Measurements from ENCODE around the gene RAD23B.

The RAD23B gene

DNA sequence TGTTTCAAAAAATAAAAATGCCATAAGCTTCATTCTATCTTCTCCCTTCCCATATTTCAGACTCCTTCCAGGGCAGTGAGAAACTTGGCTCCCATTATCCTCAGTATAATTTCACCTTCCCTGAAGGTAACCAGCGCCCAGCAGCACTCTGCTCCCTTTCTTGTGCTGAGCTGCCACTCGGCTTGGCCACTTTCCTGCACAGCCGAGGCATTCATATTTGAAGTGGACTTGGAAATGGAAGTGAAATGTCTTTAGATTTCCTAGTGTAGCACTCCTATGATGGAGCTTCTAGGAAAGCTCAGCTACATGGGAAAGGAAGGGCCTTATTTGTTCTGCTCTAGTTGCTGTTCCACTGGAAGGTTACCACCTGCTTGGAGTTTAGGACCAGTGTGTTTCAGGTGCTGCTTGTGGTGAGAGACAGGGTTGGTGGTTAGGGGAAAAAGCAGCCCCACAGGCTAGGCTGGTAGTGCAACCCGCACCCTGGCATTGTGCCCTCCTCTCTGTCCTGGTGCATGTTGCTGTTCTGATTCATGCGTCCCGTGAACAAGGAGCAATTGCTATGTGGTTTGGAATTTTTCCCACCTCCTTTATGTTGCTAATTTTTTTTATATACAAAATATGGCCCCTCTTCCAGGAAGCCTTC lies 53.8 kb downstream of the RAD23B start:
- DNase-seq (ENCODE audit: low spot score): peak; percentile 73

DNA sequence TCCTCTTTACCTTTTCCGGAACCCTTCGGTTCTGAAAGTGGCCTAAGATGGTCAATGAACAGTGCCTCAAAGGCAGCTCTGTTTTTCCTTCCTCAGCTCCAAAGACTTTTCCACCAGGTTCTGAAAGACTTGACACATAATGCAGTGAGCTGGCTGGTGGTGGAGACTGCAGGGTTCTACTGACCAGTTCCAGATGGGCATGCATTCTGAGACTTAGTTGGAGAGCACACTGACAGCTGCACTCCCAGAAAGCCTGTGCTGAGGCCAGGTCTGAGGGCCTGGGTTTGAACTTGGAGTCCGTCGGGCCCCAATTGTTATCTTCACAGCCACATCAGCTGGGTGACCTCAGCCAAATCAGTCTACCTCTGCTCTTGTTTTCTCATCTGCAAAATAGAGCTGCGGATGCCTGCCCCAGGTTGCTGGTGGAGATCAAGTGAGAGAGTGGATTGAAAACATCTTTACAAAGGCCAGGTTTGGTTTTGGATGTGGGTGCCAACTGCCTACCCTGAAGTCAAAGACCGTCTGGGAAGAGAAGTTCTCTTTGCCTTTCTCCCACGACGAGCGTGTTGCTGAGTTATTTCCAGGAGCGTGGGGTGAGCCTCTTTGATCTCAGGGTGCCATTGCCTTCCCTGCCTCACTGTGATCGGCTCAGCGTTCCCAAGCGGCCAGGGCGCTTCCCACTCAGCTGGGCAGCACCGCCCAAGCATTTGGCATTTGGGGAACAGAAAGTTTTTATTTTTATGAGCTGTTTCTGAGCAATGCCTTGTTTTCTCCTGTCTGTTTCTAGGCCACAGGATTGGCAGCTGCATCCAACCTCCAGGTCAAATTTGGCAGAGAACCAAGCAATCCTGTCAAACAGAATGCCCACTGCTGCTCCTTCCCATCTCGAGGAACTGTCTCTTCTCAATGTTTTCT lies 54.9 kb downstream of the RAD23B start:
- DNase-seq (ENCODE audit: low spot score): peak; percentile 42

DNA sequence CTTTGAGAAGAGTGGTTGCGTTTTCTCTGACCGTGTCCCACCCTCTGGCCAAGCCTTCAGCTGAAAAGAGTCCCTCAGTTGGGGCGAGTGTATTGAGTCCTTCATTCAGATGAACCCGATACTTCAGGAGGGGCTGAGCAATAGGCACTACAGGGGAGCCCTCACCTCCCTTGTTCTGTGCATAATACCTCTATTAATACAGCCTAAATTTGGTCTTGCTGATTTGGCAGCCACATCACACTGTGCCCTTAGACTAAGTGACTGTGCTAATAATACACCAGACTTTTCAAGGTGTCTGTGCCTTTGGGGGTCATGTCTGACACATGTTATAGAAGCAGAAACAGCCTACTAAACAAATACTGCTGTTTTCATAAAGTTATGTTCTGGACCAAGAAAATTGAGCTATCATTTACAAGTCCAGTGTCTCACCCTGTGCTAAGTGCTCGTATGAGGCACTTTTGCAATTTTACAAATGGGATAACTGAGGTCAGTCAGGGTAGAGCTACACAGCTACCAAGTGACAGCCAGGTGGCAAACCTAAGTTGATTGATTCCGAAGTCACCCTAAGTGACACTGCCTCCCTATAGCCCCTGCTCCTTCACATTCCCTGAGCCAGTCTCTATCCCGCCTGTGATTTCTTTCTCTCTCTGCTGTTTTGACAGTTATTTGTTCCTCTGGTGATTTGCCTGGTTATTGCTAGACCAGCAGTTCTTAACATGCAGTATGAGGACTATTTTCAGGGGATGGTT lies 56.0 kb downstream of the RAD23B start:
- no peak for DNase-seq (ENCODE audit: low spot score)

DNA sequence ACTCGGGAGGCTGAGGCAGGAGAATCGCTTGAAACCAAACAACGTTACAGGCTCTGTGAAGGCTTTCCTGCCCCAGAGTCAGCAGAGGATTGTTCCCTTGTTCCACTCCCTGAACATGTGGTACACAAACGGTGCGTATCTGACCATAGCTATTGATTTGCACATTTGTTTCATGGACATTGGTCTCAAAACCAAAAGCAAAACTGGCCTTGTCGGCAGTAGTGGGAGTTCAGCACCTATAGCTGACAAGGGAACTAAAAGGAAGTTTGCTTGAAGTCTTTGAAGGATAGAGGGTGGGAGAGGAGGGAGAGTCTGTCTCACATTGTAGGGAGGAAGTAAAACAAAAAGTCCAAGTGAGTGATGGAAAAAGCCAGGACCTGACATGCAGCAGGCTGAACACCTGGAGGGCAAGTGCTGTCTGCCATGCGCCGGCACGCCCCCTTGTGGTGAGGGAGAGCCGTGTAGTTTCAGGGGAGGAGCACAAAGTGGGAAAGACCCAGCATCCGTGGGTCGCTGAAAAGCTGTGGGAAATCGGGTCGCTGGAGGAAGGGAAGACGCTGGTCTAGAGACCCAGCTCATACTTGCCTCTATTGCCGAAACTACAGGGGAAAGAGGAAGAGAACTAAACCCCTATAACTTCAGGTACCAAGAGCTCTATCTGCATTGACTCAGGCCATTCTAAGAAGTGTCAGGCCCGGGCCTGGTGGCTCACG lies 58.0 kb downstream of the RAD23B start:
- DNase-seq (ENCODE audit: low spot score): peak; percentile 74

DNA sequence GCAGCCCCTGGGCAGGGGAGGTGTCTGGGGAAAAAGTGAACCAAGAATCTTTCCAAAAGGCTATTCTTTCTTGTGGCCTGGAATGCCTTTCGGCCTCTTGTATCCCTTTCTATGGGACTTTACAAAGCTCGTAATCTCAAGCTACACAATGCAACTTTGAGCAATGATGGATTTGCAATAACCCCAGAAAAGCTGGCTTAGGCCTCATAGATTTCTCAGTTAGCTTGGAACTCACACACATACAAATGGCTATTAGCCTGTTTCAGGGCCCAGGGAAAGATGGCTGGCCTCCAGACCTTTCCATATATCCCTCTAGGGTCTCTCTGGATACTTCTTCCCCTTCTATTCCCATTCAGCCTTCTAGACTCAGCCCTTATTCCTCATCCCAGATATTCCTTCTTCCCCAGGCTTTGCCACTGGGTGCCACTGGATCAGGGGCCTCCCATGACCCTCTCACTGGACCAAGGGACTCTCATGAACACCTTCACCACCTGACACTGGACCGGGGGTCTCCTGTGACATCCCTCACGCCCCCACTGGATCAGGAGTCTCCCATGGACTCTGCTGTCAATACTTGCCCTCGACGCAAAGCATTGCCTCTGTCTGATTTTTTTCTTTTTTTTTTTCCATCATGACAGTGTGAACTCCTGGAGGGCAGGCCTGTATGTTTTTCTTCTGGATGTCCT lies 59.5 kb downstream of the RAD23B start:
- no peak for DNase-seq (ENCODE audit: low spot score)

DNA sequence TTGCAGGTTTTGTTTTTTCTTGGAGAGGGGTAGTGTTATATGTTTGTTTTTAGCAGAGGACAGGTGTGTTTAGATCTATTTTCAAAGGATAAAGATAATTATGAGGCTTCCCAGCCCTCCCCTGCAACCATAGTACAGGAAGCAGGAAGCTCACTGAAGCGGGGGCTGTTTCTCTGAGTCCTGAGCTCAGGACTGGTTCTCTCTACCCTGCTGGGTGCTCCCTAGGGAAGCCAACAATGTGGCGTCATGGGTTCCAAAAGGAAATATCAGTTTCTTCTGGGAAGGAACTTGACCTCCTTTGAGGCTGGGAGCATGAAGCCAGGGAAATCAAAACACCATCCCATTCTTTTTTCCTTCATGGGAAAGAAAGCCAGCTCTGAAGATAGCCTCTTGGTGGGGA lies 62.2 kb downstream of the RAD23B start:
- DNase-seq (ENCODE audit: low spot score): no peak

DNA sequence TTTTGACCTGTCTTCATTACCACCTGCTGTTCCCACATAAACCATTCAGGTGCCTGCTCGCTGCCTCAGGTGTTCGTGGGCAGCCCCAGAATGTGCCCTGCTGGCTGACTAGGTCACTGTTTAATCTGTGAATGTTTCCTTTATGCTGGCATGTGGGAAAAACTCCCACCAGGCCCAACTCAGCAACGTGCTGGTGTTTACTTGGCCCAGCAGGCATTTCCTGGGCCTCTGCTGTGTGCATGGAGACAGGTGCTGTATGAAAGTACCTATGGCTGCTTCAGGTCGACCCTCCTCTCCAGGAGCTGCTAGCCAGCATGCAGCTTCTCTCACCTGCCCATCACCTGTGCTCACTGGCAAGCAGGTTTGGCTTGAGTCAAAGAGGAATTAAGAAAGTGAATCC lies 65.8 kb downstream of the RAD23B start:
- DNase-seq (ENCODE audit: low spot score): no peak

DNA sequence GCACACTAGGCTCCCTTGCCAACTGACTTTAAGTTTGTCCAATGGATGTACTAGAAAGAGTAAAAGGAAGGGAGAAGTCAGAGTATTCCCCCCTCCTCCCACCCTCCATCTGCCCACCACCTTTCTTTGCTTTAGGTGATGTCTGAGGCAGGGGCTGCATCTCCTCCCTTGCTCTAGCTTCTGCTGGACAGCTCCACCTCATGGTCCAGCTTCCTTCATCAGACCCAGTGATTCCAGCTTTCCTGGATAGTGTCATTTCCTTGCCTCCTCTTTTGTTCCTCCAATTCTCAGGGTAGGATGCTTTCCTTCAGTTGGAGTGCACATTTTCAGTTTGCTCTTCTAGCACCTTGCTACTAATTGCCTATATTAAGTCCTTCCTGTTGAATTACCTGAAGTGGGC lies 67.4 kb downstream of the RAD23B start:
- no peak for DNase-seq (ENCODE audit: low spot score)

DNA sequence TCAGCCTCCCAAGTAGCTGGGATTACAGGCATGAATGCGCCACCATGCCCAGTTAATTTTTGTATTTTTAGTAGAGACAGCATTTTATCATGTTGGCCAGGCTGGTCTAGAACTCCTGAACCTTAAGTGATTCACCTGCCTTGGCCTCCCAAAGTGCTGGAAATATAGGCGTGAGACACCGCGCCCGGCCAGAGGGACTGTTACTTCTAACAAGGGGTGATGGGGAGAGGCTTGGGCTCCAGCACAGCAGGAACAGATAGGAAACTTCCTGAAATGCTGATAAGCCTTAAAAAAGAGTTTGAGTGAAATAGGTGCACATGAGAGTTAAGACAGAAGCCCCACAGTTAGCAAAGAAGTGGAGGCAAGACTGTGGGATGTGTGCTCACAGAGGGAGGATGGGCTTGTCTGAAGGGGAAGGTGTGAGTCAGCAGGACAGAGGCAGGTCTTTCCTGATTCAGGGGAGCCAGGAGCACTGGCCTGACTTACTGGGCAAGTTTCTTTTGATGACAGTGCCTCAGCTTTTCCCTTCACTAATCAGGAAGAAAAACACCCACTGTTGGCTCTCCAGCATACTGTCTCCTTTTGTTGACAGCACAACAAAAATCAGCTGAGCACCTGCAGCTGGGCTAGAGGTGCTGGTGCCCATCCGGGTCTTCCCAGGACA lies 68.4 kb downstream of the RAD23B start:
- no peak for DNase-seq (ENCODE audit: low spot score)

DNA sequence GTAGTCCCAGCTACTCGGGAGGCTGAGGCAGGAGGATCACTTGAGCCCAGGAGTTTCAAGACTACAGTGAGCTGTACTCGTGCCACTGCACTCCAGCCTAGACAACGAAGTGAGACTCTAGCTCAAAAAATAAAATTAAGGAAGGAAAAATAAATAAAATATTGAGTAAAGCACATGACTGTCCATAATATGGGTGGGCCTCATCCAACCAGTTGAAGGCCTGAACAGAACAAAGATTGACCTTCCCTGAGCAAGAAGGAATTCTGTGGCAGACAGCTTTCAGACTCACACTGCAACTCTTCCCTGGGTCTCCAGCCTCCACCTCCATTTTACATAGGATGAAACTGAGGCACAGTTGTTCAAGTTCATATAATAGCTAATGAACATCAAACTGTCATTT lies 72.3 kb downstream of the RAD23B start:
- DNase-seq (ENCODE audit: low spot score): no peak

DNA sequence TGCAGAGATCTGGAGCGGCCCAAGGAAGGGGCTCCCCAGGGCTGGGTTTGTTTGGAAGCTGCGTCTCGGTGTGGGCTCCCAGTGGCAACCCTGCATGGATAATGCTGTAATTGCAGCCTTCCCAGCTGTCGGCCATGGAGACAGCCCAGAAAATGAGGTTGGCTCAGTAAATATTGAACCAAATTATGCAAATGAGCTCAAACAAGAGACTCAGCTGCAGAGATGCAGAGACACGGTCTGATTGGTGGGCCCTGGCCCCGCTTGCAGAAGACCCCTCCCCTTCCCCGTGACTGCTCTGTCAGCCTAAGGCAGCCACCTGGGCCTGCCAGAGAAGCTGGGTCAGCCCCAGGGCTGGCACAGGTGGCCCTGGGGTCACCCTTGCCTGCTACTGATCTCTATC lies 75.9 kb downstream of the RAD23B start:
- no peak for DNase-seq (ENCODE audit: low spot score)

DNA sequence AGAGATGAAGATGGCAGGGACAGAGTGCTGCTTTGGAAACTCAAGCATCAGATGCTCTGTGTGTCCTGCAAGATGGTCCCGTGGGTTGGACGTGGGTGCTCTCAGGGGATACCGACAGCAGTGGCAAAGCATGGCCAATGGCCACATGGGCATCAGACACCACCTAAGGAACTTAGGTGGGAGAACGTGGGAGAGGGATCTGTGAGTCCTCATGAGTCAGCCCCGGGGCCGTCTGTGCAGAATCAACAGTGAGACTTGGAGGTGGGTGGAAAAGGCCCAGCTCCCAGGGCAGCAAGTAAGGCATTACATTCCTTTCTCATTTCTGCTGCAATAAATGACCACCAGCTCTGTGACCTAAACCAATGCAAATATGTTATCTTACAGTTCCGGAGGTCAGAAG lies 77.0 kb downstream of the RAD23B start:
- no peak for DNase-seq (ENCODE audit: low spot score)

DNA sequence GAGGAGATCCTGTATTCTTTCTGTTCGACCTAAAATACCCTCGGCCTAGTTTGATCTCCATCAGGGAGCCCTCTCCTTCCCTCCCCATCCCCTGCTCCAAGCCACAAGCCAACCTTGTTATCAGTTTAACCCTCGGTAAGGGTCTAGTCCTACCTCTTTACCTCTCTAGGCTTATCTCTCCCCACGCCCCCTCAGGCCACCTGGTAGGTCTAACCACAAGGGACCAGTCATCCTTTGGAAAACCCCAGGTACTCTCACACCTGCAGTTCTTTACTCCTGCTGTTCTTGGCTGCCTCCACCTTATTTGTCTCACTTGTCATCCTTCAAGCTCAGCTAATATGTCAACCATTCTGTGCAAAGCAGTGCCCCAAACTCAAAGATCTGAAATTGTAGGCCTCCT lies 78.7 kb downstream of the RAD23B start:
- no peak for DNase-seq (ENCODE audit: low spot score)

DNA sequence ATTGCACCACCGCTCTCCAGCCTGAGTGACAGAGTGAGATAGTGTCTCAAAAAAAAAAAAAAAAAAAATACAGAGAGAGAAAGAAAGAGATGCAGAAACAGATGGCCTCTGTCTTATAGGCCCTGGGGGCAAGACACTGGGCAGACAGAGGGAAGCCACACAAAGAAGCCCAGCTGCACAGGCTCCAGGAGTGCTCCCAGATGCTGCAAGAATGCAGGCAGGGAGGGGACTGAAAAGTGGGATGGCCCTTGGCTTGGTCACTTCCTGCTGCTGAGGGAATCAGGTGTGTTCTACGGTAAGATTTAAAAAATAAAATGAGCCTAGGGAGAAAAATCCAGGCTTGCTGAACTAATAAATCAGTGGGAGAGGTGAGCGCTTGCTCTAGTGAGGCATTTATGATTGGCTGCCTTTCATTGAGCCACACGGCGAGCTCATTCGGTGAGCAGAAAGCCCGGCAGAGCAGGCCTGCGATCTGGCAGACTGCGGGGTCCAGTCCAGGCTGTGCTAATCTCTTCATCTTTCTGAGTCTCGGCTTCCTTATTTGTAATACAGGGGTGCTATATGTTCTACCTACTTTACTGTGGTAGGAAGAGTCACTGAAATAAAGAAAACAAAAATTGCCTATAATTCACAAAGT lies 80.6 kb downstream of the RAD23B start:
- DNase-seq (ENCODE audit: low spot score): no peak

DNA sequence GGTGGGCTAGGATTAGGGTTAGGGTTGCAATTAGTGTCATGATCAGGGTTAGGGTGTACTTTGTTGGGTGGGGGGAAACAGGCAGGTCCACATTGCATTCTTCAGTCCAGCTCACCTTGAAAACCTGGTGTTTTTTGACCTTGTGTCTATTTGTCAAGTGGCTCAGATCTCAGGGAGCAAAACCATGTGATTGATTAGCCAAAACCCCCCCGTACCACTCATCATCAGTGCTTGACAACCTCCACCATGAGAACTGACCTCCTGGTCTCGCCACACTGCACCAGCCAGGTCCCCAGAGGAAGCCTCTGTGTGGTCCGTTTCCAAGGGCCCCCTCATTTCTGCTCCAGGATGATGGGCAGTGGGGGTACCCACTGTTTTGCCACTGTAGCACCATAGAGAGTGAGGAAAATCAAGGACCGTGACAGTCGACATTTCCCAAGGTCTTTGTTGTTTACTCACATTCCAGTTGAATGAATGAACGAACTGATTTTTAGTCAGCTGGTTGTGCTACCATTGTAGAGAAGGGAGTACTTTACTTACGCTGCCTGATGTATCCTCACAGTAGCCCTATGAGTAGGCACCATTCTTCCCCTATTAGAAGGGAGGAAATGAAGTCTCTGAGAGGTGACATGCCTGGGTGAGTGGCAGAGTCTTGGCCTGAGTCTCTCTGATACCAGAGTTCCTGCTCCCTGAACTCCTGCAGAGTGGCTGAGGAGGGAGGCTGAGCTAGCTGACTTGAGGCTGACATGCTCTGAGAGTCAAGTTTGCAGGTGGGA lies 84.8 kb downstream of the RAD23B start:
- no peak for DNase-seq (ENCODE audit: low spot score)

DNA sequence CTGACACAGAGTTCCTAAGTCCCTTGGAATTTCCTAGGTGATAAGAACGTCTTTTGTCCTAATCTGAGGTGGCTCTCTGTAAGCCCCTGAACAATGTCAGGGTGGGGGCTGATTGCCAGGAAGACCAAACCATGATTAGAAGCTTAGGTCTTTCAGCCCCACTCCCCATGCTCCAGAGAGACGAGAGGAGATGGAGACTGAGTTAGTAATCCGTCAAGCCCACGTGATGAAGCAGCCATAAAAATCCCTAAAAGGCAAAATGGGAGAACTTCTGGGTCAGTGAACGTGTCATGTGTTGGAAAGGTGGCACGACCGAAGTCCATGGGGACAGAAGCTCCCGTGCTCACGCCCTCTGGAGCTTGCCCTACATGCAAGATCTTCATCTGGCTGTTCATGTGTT lies 85.6 kb downstream of the RAD23B start:
- DNase-seq (ENCODE audit: low spot score): no peak

DNA sequence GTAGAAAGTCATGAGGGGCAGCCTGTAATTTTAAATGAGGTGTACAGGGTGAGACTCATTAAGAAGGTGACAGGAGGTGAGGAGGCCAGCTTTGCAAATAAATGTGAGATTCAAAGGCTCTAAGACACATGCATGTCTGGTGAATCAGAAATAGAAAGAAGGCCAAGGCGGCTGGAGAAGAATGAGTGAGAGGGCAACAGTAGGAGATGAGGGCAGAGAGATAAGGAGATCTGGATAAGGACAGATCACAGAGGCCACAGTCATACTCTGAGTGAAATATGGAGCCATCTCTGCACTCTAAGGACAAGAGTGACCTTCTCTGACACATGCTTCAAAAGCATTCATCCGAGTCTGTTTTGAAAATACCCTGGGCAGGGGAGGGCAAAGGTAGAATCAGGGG lies 90.7 kb downstream of the RAD23B start:
- no peak for DNase-seq (ENCODE audit: low spot score)

DNA sequence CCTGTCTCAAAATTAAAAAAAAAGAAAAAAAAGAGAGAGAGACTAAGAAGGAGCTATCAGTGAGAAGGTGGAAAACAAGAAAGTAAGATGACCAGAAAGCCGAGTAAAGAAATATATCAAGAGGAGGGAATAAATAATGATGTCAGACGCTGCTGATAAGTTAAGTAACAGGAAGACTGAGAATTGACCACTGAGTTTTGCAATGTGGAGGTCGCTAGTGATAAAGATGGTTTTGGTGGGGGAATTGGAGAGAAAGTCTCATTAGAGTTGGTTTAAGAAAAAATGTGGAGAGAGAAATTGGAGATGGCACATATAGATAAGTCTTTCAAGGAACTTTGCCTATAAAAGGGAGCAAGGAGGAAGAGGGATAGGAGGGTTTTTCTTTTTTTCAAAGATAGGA lies 91.9 kb downstream of the RAD23B start:
- DNase-seq (ENCODE audit: low spot score): no peak

DNA sequence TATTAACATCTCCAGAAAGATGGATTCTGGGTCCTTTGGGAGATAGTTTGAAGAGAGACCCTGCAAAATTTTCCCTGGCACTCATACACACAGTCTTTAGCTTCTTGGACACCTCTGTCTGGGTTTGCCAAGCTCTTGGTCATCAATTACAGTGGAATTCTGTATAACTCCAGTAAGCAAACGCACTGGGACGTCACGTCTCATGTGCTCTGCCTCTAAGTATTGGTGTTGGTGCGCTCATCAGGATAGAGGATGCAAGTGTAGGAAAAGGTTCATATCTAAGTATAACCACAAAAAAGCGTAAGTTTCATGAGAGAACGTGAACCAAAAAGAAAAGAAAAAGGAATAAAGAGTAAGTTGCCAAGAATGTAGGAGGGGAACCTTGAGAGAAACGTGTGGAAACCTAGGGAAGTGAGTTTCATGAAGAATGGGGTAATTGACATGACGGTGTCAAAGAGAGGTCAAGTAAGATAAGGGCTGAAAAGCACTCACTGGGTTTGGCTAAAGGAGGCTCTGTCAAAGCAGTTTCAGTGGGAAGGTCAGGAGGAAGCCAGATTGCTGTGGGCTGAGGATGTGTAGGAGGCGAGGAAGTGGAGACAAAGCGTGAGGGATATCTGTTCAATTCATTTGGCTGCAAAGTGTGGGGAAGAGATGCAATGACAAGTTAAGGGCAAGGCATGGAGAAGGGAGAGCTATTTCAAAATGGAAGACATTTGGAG lies 92.7 kb downstream of the RAD23B start:
- no peak for DNase-seq (ENCODE audit: low spot score)
